GM19193 (cell line): ENCODE data around the gene KCNN4.

Experiments used
- POLR2A ChIP-seq: IDR thresholded peaks from 4 replicates; pipeline ENCODE4 v1.6.1; 2011; ENCODE audit not compliant: insufficient read depth, insufficient read length; ENCODE audit errors: extremely low read depth

KCNN4 gene

DNA sequence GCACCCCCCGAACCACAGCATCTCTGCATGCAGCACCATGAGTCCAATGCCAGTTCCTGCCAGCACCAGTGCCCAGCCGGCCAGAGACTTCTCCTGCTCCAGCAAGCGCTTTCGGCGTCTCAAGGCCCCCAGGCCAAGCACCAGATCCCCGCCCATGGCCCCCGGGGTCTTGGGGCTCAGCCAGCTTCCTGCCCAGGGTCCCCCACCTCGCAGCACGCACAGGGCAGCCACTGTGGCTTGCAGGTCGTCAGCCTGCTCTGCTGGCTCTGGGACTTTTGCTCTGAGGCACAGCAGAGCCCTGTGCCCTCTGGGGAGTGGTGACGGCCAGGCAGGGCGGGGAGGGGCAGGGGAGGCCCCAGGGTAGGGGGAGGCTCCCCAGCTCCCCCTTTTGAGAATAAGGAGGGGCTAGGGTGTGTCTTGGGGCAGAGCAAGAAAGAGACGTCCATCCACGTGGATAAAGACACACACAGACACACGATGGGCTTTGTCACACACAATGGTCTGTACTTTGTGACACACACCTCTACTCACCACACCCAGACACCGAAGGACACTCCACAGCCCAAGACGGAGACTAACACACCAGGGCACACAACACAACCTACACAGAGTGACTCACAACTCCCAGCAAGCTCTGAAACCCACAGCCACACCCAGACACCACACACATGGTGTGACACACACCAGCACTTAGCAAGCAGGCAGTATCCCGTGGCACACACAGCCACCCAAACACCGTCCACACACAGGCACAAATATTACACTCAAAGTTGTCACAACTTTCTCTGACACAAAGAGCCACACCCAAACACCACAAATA lies at the start of gene KCNN4:
KCNN4 (minus strand) TSS at position 268 of the 820 bp plus-strand sequence; CDS start at position 156, 112 bp downstream.
- peak; percentile 96 for TF ChIP-seq POLR2A

DNA sequence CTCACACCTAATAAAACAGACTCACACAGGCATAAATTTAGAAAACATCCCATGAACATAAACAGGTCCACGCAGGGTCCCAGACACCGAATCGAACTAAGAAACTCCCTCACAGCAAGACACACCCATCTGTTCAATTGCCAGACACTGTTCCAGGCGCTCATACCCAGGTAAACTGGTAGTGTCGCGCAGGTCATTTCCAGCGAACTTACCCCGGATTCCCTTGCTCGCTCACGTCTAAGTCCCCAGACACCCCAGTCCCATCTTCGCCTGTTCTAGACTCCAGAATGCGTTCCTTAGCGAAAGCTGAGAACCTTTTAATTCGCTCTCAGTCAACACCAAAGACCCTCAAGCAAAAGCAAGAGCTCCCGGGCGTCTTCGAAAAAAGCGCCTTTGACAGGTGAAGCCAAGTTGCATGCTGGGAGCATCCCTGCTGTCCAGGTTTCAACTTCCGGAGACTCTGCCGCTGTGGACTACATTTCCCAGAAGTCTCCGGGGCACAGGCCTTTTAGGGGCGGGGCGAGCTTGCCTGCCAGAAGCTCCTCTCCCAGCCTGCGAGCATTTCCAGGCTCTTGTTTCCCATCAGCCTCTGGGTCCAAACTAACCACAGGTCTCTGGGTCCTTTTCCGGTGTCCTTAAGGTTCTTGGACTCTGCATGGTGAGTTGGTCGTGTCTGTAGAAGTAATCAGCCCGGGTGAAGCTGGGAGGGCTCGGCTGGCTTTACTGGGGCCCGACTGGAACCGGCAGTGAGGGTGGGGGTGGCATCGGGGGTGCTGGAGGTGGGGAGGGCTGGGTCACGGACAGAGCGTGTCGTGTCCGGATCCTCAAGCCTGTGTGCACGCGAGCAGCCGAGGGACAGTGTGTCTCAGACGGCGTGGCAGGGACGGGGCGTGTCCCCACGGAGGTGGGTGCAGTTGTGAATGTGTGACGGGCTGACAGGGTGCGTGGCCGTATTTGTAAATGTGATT lies 46.3 kb upstream of the KCNN4 start, which contains the start of gene ZNF283:
ZNF283 (plus strand) TSS at position 535 of the 968 bp plus-strand sequence. CDS start 6,184 bp downstream, outside the sequence.
- peak; percentile 36 for TF ChIP-seq POLR2A

DNA sequence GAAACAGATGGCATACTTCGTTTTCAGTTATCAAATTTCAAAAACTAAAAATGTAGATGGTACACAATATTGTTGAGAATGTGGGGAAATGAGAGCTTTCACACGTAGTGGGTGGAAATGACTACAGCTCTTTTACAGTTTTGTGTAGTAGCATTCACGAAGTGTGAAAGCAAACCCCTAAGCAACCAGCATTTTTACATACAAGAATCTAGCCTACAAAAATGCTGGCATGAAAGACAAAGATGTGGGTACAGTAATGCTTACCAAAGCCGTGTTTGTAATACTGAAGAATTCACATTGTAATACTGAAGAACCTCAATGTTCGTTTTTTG lies 40.1 kb upstream of the KCNN4 start:
- TF ChIP-seq POLR2A, result no peak

DNA sequence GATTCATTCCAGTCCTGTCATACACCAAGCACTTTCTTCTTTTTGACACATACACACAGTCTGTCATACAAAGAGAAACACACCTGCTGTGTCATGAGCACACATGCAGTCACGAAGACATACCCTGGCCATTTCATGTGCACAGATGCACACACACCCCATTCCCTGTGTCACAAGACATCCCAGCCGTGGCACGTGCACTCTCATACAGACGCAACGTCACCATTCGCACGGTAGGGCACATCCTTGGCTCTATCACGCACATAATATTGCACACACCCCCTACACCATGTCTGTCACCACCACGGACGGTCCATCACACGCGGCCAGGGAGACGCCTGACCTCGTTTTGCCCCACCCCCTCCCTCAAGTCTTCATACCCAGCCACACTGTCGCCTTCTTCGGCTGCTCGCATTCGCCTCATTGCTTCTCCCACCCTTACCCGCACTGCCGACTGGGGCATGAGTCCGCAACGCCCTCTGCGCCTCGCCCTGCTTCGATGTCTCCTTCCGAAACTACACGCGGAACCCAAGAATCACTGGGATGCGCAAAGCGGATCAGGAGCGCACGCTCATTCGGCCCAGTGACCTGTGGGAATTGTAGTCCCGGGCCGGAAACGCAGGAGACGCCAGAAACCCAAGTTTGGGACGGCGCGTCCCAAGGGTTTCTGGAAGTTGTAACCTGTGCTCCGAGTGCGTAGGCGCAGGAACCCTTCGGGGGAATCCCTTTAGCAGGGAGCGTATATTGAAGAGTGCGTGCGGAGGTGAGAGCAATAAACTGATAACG lies 39.5 kb upstream of the KCNN4 start:
- no peak for TF ChIP-seq POLR2A

DNA sequence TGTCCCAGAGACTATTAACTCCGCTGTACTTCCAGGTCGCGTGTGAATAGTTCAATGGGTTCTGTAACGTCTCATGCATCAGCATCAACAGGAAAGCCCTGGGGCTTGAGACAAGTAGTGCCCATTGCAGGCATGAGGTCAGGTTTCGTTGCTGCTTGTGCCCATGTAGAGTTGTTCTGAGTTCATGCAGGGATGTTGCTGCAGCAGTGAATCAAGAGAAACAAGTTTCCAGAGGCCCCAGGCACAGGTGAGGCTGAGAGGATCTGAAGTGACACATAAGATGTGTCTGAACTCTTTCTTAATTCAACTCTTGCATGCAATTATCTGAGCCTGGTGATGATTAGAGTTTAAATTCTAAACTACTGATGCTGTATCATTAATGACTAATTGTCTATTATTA lies 37.7 kb upstream of the KCNN4 start:
- no peak for TF ChIP-seq POLR2A

DNA sequence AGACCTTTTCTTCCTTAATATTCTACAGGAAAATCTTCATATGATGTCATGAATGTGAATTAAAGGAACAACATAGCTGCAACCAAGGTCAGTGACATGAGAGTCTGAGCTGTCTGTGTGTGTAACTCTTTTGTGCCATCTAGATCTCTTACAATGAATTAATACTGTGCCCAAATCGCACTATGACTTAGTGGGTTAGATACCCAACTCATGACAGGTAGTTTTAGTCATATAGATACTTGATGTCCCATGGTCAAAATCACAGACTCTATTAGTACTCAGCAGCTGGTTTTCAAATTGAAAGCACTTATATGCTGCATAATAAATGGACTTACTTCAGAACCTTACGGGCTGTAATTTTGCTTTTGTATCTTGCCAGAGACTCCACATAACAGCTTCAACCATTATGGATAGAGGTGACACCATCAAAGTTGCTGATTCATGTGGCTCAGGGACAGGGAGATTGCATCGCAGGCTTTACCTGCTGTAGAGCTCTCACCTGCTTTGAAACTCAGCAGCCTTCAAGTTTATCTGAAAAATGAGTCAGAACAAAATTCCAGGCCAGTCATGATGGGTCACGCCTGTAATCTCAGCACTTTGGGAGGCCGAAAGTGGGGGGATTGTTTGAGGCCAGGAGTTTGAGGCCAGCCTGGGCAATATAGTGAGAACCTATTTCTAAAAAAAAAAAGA lies 34.0 kb upstream of the KCNN4 start:
- TF ChIP-seq POLR2A, result no peak

DNA sequence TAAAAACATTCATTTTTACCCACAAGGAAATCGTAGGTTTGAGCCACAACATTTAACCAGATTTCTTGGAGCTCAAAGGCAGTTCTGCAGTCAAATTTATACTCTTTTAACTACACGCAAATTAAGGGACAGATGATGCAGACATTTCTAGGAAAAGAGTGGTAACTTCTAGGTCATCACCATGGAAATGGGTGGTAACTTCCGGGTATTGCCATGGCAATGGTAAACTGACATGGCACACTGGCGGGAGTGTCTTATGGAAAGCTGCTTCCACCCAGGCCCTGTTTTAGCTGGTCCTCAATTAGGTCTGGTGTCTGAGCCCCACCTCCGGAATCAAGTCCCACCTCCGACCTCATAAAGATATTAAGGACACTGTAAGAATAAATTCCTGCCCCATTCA lies 31.9 kb upstream of the KCNN4 start:
- TF ChIP-seq POLR2A, result no peak

DNA sequence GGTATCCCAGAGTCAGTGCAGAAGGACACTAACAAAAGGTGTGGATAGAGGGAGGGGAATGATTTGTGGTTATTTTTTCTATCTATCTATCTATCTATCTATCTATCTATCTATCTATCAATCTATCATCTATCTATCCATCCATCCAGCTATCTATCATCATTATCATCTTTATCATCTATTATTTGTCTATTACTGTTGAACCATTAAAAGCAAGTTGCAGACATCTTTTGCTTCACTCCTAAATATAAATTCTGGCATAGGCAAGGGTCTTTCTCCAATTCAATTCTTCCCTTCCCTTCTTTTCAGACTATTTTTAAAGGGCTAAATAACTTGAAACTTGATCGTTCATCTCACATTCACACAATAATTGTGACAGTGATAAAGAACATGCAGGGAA lies 31.5 kb upstream of the KCNN4 start:
- no peak for TF ChIP-seq POLR2A

DNA sequence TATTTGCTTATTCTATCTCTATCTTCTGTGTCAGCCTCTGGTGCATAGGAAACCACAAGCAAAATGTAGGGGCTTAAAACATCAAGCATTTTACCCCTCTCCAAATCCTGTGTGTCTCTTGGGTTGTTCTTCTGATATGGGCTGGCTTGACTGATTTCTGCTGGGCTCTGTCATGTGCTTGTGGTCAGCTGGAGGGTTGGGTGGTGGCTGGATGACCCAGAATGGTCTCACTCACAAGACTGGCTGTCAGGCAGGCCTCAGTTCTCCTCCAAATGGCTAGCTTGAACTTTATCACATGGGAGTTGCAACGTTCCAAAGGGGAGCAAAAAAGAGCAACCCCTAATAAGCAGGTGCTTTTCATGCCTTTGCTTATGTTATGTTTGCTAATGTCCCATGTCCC lies 31.1 kb upstream of the KCNN4 start:
- no peak for TF ChIP-seq POLR2A

DNA sequence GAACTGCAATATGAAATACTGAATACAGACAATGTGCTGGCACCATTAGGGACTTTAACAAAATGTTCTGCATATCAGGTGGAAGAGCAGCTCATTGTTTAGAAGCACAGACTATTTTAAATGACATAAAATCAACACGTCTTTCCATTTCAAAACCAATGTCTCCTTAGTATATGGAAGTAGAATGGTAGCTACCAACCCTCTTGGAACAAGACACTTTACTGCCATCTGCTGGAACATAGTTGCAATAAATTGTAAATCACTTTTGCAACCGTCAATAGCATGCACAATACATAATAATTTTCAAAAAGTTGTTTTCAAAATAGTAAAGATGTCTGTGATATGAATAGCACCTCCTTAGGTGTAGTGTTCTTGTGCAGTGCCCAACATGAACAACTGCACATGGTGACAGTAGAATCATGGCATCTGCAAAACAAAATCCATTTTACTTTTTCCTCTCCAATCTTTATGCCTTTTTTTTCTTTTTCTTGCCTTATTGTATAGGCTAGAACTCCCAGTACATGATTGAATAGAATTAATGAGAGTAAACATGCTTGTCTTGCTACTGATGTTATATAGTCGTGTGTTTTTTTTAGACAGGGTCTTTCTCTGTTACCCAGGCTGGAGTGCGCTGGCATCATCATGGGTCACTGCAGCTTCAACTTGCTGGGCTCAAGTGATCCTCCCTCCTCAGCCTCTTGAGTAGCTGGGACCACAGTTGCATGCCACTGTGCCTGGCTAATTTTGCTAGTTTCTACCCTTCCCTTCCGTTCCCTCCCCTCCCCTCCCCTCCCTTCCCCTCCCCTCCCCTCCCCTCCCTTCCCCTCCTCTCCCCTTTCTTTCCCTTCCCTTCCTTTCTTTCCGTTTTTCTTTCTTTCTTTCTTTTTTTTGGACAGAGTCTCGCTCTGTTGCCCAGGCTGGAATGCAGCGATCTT lies 29.3 kb upstream of the KCNN4 start:
- TF ChIP-seq POLR2A, result no peak

DNA sequence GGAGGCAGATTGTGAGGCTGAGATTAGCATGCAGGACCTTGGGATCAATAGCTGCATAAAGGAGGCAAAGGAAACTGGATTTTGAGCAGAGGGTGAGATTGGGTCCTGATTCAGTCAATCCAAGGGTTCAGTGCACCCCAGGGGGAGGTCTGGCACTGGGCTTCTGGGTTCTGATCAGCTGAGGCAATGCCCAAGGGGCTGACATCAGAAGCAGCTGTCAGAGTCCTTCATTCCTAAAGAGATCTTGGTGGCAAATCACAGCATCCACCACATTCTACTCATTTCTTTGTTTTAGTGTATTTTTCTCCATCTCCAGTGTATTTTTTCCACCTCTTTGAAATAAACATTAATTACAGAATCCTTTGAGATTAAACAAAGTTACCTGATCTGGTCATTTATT lies 26.9 kb upstream of the KCNN4 start:
- no peak for TF ChIP-seq POLR2A

DNA sequence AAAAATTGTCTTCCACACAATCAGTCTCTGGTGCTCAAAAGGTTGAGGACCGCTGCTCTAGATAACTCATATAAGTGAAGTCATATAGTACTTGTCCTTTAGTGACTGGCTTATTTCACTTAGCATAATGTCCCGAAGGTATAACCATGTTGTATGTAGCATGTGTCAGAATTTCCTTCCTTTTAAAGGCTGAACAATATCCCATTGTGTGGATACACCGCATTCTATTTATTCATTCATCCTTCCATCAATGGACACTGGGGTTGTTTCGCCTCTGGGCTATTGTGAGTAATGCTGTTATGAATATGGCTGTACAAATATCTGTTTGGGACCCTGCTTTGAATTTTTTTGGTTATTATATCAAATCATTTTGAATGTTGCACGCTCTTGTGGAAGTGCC lies 26.1 kb upstream of the KCNN4 start:
- TF ChIP-seq POLR2A, result no peak

DNA sequence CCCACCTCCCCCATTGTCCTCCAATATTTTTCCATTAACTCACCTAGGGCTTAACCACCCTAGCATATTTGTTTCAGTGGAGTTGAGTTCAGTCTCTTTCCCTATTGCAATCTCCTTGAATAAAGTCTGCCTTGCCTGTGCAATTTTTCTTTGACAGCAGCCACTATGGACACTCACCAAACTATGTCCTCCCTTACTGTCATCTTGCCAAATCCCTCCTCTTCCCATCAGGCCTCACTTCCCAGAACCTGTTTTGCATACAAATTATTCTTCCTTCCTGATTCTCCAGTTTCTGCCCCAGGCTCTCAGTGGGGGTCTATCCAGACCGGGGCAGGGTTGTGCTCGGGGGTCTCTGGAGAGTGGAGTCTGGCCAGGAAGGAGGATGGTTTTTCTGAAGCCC lies 23.7 kb upstream of the KCNN4 start:
- TF ChIP-seq POLR2A, result no peak
